GM18511 (cell line): ENCODE data around the gene SRXN1.

Experiments used
- ATAC-seq: cut with Tn5 transposase; IDR thresholded peaks from one replicate; pipeline ENCODE4 v1.9.1; 2021; ENCODE audit warnings: mild to moderate bottlenecking, moderate library complexity; ENCODE audit not compliant: unreplicated experiment

SRXN1 gene

DNA sequence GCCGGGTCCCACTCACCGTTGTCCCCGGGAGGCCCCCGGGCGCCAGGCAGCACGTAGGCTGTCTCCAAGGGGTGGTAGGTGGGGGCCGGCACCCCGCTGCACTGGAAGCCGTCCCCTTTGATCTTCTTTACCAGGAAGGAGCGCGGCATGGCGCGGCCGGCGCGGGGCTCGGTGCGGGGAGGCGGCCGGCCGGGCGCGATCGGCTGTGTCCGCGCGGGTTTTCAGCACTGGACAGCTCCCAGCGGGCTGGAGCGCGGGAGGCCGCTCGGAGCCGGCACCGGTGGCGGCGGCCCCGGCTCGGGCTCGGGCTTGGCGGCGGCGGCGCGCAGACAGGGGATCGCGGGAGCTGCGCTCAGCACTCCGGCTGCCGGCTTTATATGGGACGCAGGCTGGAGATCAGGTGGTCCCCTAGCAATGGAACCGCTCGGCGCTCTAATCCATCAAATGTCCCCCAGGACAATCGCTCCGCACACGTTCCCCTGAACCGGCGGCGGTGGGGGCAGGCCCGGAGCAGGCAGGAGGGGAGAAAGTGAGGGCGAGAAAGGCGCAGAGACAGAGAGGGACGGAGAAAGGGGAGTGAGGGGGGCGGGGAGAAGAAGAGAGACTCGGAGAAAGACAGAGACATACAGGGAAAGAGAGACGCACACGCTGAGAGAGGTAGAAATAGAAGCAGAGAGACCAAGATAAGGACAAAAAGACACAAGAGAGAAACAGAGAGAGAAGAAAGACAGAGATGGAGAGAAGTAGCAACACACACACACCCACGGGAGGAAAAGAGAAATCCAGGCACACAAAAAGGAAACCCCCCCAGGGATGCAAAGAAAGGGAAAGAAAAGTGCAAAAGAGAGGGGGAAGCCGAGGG, 22.7 kb upstream of the SRXN1 start, which contains the start of gene SCRT2:
Gene SCRT2, minus strand, starts transcription at position 350 of the 862 bp plus-strand sequence. Its CDS starts 201 bp downstream, at position 149.
- no peak for ATAC-seq

GRCh38 chr20:675033-675452, 22.0 kb upstream of the SRXN1 start:
- no peak for ATAC-seq

DNA sequence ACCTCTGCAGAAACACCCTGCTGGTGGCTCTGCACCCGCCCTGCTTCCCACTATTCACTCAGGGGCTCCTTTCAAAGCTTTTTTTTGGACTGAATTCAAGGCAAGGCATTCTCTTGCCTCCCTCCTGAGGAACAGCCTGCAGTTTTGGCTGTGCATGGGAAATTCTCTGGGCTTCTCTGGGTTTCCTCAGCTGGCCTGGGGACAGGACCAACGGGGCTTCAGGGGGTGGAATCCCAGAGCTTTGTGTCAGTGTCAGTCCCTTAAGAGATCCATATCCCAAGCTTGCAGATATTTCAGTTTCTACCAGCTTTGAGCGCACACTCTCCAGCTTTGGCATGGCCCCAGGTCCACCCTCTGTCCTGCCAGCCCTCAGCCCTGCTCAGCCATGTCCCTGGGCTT, 20.6 kb upstream of the SRXN1 start:
- no peak for ATAC-seq

GRCh38 chr20:672963-673602, 20.1 kb upstream of the SRXN1 start:
- ATAC-seq, result no peak

DNA sequence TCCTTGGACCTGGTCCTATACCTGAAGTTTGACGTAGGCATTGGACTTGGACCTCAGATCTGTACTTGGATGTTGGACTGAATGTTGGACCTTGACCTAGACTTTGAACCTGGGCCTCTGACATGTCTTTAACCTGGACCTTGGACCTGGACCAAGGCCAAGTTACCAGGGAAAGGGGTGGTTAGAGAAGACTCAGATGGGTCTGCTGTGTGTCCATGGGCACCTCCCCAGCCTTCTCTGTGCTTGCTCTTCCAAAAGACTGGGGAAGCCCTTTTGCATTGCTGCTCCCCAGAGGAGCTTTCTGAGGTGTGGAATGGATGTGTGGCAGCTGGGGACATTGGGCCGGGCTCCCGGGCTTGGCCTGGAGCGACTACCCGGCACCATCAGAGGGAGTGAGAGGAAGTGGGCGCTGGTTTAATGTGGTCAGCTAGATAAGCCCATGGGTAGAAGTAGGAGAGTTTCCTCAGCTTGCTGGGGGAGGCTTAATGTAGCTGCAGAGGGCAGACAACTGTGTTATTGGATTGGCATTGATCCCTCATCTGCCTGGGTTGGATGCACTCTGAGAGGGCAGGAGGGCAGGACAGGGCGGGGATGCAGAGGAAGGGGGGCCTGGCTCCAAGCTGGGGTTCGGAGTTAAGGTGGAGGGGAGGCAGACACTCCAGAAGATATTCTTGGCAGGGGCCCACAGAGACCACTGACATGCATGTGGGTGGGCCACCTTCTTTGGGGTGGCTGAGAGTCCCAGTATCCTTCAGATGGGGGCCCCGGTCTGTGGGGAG, 18.4 kb upstream of the SRXN1 start:
- ATAC-seq, result no peak

DNA sequence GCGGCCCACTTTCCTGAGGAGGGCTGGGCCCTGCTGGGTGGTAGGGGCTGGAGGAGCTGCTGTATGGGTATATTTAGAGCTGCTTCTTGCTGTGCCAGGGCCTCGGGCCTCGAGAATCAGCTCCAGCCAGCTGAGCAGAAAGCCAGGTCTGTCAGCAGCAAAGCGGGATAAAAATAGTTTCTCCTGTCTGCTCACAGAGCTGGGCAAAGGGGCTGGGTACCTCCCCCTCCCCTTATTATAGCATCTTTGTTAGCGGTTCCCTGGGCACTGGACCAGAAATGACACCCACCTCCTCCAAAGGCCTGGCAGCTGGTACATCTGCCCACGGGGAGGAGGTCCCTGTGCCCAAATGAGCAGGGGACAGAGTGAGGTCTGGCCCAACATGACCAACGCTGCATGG, 16.6 kb upstream of the SRXN1 start:
- ATAC-seq, result no peak

GRCh38 chr20:668638-669037, 15.6 kb upstream of the SRXN1 start:
- ATAC-seq, result no peak

DNA sequence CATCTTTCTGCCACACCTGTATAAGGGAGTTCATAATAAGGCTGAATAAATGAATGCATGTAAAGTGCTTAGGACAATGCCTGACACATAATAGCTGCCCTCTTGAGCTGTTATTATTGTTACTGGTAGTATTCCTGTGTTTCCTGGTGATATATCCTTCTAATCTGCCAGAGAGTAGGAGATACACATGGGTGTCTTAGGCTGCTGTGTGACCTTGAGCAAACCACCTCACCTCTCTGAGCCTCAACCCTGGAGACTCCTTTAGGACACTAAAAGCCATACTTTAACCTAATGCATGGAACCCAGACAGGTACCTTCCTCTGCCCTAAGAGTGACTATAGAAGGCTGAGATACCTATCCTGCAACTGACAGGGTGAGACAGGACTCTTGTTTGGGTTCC, 15.1 kb upstream of the SRXN1 start:
- ATAC-seq, result no peak

- no peak for ATAC-seq
Observed at GRCh38 chr20:667351-668034, 14.5 kb upstream of the SRXN1 start.

GRCh38 chr20:666877-667276, 13.9 kb upstream of the SRXN1 start:
- ATAC-seq, result no peak

- no peak for ATAC-seq
Observed at GRCh38 chr20:665276-665675, 12.3 kb upstream of the SRXN1 start.

DNA sequence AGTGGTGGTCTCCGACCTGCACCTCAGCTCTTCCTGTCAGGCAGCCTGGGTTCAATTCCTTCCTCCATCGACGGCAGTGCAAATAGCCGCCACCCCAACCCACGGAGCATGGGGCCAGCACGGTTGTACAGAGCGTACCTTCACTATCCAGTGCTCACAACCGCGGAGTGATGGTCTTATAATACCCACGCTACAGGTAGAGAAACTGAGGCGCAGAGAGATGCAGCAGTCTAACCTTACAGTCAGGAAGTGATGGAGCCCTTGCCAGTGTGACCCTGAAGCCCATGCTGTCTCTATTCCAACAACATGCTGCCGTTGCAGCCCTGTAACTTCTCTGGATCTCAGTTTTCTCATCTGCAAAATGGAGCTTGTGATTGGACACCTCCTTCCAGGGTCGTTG, 11.6 kb upstream of the SRXN1 start:
- ATAC-seq, result no peak

DNA sequence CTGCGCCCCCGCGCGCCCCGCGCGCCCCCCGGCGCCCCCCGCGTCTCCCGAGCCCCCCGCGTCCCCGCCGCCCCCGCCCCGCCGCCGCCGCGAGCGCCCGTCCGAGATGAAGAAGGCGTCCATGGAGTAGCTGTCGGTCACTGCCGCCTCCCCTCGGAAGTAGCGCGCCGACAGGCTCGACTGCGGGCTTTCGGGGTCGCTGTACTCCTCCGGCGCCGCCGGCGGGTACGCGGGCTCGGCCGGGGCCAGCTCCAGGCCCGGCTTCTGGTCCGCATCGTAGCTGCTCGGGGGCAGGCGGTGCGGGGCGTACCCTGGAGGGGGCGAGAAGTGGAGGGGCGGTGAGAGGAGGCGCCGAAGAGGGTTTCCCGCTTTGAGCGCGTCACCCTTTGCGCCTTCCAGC, 11.2 kb upstream of the SRXN1 start:
- no peak for ATAC-seq

GRCh38 chr20:663315-664090, 10.5 kb upstream of the SRXN1 start:
- no peak for ATAC-seq

DNA sequence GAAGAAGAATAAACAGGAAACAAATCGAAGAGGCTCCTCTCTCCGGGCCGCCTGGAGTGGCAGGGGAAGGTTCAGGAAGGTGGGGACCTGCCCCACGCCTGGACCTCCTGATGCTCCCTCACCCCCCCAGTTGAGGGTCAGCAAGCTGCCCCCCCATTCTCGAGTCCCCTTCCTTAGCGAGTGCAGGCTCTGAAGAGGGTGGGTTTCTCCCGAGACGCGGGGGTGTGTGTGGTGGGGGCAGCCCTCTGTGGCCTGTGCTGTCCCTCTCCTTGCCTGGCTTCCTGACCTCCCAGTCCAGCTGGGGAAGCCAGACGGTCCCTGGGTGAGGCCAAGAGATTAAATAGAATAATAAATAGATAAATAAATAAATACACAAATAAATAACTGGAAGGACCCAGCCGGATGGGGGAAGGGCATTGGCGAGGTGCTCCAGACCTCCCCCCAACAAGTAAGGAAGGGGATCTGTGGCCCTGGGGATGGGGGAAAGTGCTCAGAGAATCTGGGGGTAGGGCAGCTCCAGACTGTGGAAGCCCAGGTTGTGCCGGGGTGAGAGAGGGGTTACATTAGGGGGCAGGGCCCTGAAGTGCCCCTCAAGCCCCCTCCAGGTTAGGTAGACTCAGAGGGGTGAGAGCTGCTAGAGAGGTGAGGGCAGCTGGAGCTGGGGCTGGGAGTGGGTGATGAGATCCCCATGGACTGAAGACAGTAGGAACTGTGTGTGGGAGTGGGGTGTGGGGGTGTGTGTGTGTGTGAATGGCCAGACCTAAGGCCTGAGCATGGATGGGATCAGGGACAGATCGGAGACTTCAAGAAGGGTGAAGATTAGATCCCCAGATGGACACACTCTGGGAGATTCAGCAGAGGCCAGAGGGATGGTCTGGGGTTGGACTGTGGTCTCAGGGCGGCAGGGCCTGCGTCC, 9.5 kb upstream of the SRXN1 start:
- no peak for ATAC-seq

GRCh38 chr20:661474-662270, 8.7 kb upstream of the SRXN1 start:
- no peak for ATAC-seq

- ATAC-seq, result no peak
Observed at GRCh38 chr20:658731-659291, 5.8 kb upstream of the SRXN1 start.

DNA sequence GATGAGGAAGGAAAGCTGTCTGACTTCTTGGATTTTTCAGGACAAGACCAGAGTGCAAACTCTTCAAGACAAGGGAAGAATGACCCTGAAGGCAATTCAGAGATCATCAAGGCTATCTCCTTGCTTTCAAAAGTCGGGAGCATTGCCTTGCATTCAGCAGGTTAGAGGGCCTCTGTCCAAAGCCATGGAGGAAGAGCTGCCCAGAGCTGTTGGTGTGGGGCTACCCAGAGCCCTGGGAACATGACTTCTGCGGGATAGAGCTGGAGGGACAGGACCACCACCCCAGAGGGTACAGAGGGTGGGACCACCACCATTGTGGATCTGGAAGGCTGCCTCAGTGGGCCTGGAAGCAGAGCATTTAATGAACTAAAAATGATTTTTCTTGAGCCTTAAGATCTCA, 5.2 kb upstream of the SRXN1 start:
- no peak for ATAC-seq
